Measurements from ENCODE around the gene PRR14. TPM values are rescaled to one million over a fixed set of nuclear protein-coding genes. Genes with fewer than 3 reads are reported as not detected.

The PRR14 gene
- total RNA-seq, 1 donor from 2014 or later = 27.3 TPM

DNA sequence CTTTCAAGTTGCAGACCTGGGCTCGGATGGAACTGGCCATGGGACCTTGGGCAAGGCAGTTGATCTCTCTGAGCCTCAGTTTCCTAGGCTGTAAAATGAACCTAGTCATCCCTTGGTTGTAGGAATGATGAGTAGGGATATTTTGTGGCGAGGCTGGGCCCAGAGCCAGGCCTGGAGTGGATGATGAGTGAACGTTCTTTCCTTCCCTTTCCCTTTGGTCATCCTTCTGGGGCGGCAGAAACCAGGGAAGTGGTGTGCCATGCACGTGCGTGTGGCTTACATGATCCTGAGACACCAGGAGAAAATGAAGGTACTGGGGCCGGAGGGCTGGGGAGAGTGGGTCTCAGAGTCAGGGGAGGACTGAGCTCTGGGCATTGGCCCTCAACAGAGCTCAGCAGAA, 15.9 kb downstream of the PRR14 start:
- peaks cover 9% of the 10 kb centered on the region for H3K4me1 ChIP-seq (ENCODE audit: insufficient read depth, low read length)
- Mint-ChIP-seq H3K4me3 (ENCODE audit: unreplicated experiment) (no peak overlapping the region), H3K27ac (ENCODE audit: unreplicated experiment) (peak overlapping the region; percentile 26), H3K36me3 (ENCODE audit: low read depth, unreplicated experiment) (peaks cover 27% of the 10 kb centered on the region), H3K9me3 (ENCODE audit: unreplicated experiment) (no peaks in the 10 kb centered on the region), H3K4me1 (ENCODE audit: low read depth, unreplicated experiment) (peaks cover 14% of the 10 kb centered on the region), H3K27me3 (ENCODE audit: low read depth, unreplicated experiment) (no peaks in the 10 kb centered on the region)
- peaks cover 43% of the 10 kb centered on the region for H3K36me3 ChIP-seq (ENCODE audit: insufficient read depth, low read length)
- TF ChIP-seq EZH2 (IDR thresholded peaks at IDR 0.05; ENCODE audit: insufficient read depth, low read length) = no peak
- TF ChIP-seq, protein P1, sequence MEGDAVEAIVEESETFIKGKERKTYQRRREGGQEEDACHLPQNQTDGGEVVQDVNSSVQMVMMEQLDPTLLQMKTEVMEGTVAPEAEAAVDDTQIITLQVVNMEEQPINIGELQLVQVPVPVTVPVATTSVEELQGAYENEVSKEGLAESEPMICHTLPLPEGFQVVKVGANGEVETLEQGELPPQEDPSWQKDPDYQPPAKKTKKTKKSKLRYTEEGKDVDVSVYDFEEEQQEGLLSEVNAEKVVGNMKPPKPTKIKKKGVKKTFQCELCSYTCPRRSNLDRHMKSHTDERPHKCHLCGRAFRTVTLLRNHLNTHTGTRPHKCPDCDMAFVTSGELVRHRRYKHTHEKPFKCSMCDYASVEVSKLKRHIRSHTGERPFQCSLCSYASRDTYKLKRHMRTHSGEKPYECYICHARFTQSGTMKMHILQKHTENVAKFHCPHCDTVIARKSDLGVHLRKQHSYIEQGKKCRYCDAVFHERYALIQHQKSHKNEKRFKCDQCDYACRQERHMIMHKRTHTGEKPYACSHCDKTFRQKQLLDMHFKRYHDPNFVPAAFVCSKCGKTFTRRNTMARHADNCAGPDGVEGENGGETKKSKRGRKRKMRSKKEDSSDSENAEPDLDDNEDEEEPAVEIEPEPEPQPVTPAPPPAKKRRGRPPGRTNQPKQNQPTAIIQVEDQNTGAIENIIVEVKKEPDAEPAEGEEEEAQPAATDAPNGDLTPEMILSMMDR (IDR thresholded peaks at IDR 0.05; ENCODE audit: insufficient read depth, low read depth, low read length) = no peak
- H3K79me2 ChIP-seq (ENCODE audit: insufficient read depth, low read length) = peaks cover 54% of the 10 kb centered on the region
- H2AFZ ChIP-seq (ENCODE audit: low read depth, low read length) = no peak overlapping the region
- peak; percentile 34 for DNase-seq (ENCODE audit: low read depth)
- H3K9ac ChIP-seq (ENCODE audit: low read length) = no peak overlapping the region
- H3K4me3 ChIP-seq (ENCODE audit: insufficient read depth, low read depth, low read length) = no peak overlapping the region
- no peaks in the 10 kb centered on the region for H3K9me3 ChIP-seq (ENCODE audit: insufficient read depth, low read depth, low read length)
- FAIRE-seq = no peak
- no peak overlapping the region for H3K4me2 ChIP-seq (ENCODE audit: low read length)
- no peaks in the 10 kb centered on the region for H3K27me3 ChIP-seq (ENCODE audit: insufficient read depth, low read length)
- H3K27ac ChIP-seq (ENCODE audit: low read depth, low read length) = no peak overlapping the region
- peaks cover 76% of the 10 kb centered on the region for H4K20me1 ChIP-seq (ENCODE audit: insufficient read depth, low read length)

DNA sequence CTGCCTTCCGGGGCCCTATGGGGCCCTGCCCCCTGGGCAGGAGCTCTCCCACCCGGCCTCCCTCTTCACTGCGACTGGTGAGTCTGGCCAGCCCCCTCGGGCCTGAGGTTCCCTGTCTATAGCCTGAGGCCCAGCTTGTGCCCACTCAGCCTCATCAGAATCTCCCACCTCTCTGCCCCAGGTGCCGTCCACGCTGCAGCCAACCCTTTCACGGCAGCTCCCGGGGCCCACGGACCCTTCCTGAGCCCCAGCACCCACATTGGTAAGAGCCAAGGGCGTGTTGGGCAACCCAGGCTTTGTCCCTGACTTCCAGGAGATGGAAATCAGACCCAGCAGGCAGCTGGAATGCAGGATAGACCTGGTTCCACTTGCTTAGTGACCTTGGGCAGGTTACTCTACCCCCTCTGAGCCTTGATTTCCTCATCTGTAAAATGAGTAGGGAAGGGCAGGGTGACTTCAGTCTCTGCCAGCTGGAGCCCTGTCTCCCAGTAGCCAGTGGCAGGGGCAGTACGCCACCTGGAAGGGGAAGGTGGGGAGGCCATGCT, 16.7 kb downstream of the PRR14 start:
- no peak overlapping the region for H3K27ac ChIP-seq (ENCODE audit: low read depth, low read length)
- H4K20me1 ChIP-seq (ENCODE audit: insufficient read depth, low read length) = peaks cover 69% of the 10 kb centered on the region
- peaks cover 40% of the 10 kb centered on the region for H3K36me3 ChIP-seq (ENCODE audit: insufficient read depth, low read length)
- peaks cover 8% of the 10 kb centered on the region for H3K4me1 ChIP-seq (ENCODE audit: insufficient read depth, low read length)
- H3K79me2 ChIP-seq (ENCODE audit: insufficient read depth, low read length) = peaks cover 47% of the 10 kb centered on the region
- no peaks in the 10 kb centered on the region for H3K9me3 Mint-ChIP-seq (ENCODE audit: unreplicated experiment)
- no peak overlapping the region for H3K9ac ChIP-seq (ENCODE audit: low read length)
- H3K27me3 Mint-ChIP-seq (ENCODE audit: low read depth, unreplicated experiment) = no peaks in the 10 kb centered on the region
- H2AFZ ChIP-seq (ENCODE audit: low read depth, low read length) = no peak overlapping the region
- peaks cover 8% of the 10 kb centered on the region for H3K4me1 Mint-ChIP-seq (ENCODE audit: low read depth, unreplicated experiment)
- no peak overlapping the region for H3K4me2 ChIP-seq (ENCODE audit: low read length)
- TF ChIP-seq, protein P1 (IDR thresholded peaks at IDR 0.05; ENCODE audit: insufficient read depth, low read depth, low read length) = no peak
- TF ChIP-seq EZH2 (IDR thresholded peaks at IDR 0.05; ENCODE audit: insufficient read depth, low read length) = no peak
- no peak overlapping the region for H3K27ac Mint-ChIP-seq (ENCODE audit: unreplicated experiment)
- no peaks in the 10 kb centered on the region for H3K9me3 ChIP-seq (ENCODE audit: insufficient read depth, low read depth, low read length)
- no peak for DNase-seq (ENCODE audit: low read depth)
- no peaks in the 10 kb centered on the region for H3K27me3 ChIP-seq (ENCODE audit: insufficient read depth, low read length)
- no peak overlapping the region for H3K4me3 Mint-ChIP-seq (ENCODE audit: unreplicated experiment)
- peaks cover 28% of the 10 kb centered on the region for H3K36me3 Mint-ChIP-seq (ENCODE audit: low read depth, unreplicated experiment)
- H3K4me3 ChIP-seq (ENCODE audit: insufficient read depth, low read depth, low read length) = no peak overlapping the region
- no peak for FAIRE-seq

DNA sequence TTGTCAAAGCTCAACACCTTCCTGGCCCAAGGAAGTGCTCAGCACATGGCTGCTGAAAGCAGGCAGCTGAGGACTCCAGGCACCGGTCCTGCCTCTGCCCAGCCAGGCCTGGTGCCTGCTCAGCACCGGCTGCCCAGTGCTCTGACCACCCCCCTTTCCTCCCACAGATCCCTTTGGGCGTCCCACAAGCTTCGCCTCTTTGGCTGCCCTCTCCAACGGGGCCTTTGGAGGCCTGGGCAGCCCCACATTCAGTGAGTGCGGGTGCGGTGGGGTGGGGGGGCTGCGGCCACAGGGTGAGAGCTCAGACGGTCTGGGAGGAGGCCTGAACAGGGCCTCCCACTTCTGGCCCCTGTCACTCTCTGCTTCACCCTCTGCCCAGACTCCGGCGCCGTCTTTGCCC, 17.6 kb downstream of the PRR14 start:
- H3K4me1 Mint-ChIP-seq (ENCODE audit: low read depth, unreplicated experiment) = peaks cover 4% of the 10 kb centered on the region
- H4K20me1 ChIP-seq (ENCODE audit: insufficient read depth, low read length) = peaks cover 59% of the 10 kb centered on the region
- H3K9me3 Mint-ChIP-seq (ENCODE audit: unreplicated experiment) = no peaks in the 10 kb centered on the region
- H3K36me3 Mint-ChIP-seq (ENCODE audit: low read depth, unreplicated experiment) = peaks cover 25% of the 10 kb centered on the region
- no peak overlapping the region for H2AFZ ChIP-seq (ENCODE audit: low read depth, low read length)
- peaks cover 37% of the 10 kb centered on the region for H3K79me2 ChIP-seq (ENCODE audit: insufficient read depth, low read length)
- H3K27me3 Mint-ChIP-seq (ENCODE audit: low read depth, unreplicated experiment) = peaks cover under 1% of the 10 kb centered on the region
- no peaks in the 10 kb centered on the region for H3K27me3 ChIP-seq (ENCODE audit: insufficient read depth, low read length)
- H3K4me2 ChIP-seq (ENCODE audit: low read length) = no peak overlapping the region
- H3K36me3 ChIP-seq (ENCODE audit: insufficient read depth, low read length) = peaks cover 32% of the 10 kb centered on the region
- no peak overlapping the region for H3K27ac Mint-ChIP-seq (ENCODE audit: unreplicated experiment)
- TF ChIP-seq EZH2 (IDR thresholded peaks at IDR 0.05; ENCODE audit: insufficient read depth, low read length) = no peak
- TF ChIP-seq, protein P1 (IDR thresholded peaks at IDR 0.05; ENCODE audit: insufficient read depth, low read depth, low read length) = no peak
- DNase-seq (ENCODE audit: low read depth) = no peak
- H3K4me3 ChIP-seq (ENCODE audit: insufficient read depth, low read depth, low read length) = no peak overlapping the region
- H3K9me3 ChIP-seq (ENCODE audit: insufficient read depth, low read depth, low read length) = no peaks in the 10 kb centered on the region
- no peak overlapping the region for H3K4me3 Mint-ChIP-seq (ENCODE audit: unreplicated experiment)
- no peak overlapping the region for H3K27ac ChIP-seq (ENCODE audit: low read depth, low read length)
- no peak for FAIRE-seq
- no peak overlapping the region for H3K9ac ChIP-seq (ENCODE audit: low read length)
- H3K4me1 ChIP-seq (ENCODE audit: insufficient read depth, low read length) = peaks cover 8% of the 10 kb centered on the region

Measured in astrocyte (in vitro differentiated cells and primary cell).